MM.1S (cell line): ENCODE measurements around the gene BANK1.

Source experiments
- CTCF ChIP-seq: fragments of 300-600 bp; sonication (generic); IDR thresholded peaks from 2 replicates; pipeline ENCODE4 v1.5.1; 2016; ENCODE audit warnings: antibody characterized with exemption, low read length, mixed read lengths
- EZH2 ChIP-seq: fragments of 300-600 bp; sonication (generic); optimal IDR thresholded peaks from 2 replicates; pipeline ENCODE3; 2017; ENCODE audit warnings: low read depth, mild to moderate bottlenecking, antibody characterized with exemption, low read length, mixed read lengths

GRCh38 chr4:101761405-101761804, 29.1 kb upstream of the BANK1 start:
- no peak for TF ChIP-seq CTCF
- no peak for TF ChIP-seq EZH2
